Glutamatergic neuron (in vitro differentiated cells): ENCODE results near the gene AARS2. TPM values are rescaled to one million over a fixed set of nuclear protein-coding genes. Genes with fewer than 3 reads are reported as not detected.

Experiments used
- DNase-seq: peaks from one replicate; pipeline ENCODE4 v3.0.0; 2022
- H3K27ac Mint-ChIP-seq: one replicate; pipeline ENCODE4 v1.8.0; 2020; ENCODE audit warnings: mild to moderate bottlenecking, mixed read lengths, inconsistent platforms; ENCODE audit not compliant: unreplicated experiment
- H3K27me3 Mint-ChIP-seq: one replicate; pipeline ENCODE4 v1.8.0; 2020; ENCODE audit warnings: mild to moderate bottlenecking, moderate library complexity, mixed read lengths, inconsistent platforms; ENCODE audit not compliant: unreplicated experiment
- H3K36me3 Mint-ChIP-seq: one replicate; pipeline ENCODE4 v1.8.0; 2020; ENCODE audit warnings: mild to moderate bottlenecking, mixed read lengths, inconsistent platforms; ENCODE audit not compliant: unreplicated experiment
- H3K4me1 Mint-ChIP-seq: one replicate; pipeline ENCODE4 v1.8.0; 2020; ENCODE audit warnings: mild to moderate bottlenecking, low read depth, mixed read lengths, inconsistent platforms; ENCODE audit not compliant: unreplicated experiment
- H3K4me3 Mint-ChIP-seq: one replicate; pipeline ENCODE4 v1.8.0; 2020; ENCODE audit warnings: mild to moderate bottlenecking, mixed read lengths, inconsistent platforms; ENCODE audit not compliant: unreplicated experiment
- H3K9me3 Mint-ChIP-seq: one replicate; pipeline ENCODE4 v1.8.0; 2020; ENCODE audit warnings: mild to moderate bottlenecking, moderate library complexity, mixed read lengths, inconsistent platforms; ENCODE audit not compliant: unreplicated experiment
- CTCF ChIP-seq: fragments of 200-600 bp; sonication (generic); IDR thresholded peaks from one replicate; pipeline ENCODE4 v1.5.0; 2021; ENCODE audit not compliant: partially characterized antibody, unreplicated experiment
- total RNA-seq: library from RNA; stranded (reverse); fragmentation: NEBNext Ultra II Directional; extraction: Animal tissue kit (Norgen Biotek cat#: 25700); gene quantifications from one replicate; pipeline ENCODE4 v1.2.1, GENCODE V29; 2021; ENCODE audit not compliant: unreplicated experiment

The AARS2 gene
- total RNA-seq, 1 donor from 2014 or later, result 41.7 TPM

- H3K4me1 Mint-ChIP-seq, result peaks cover 37% of the 10 kb centered on the region
- H3K9me3 Mint-ChIP-seq, result peaks cover 21% of the 10 kb centered on the region
- no peaks in the 10 kb centered on the region for H3K36me3 Mint-ChIP-seq
- no peak for TF ChIP-seq CTCF
- peak overlapping the region; percentile 52 for H3K4me3 Mint-ChIP-seq
- H3K27me3 Mint-ChIP-seq, result peaks cover 32% of the 10 kb centered on the region
- H3K27ac Mint-ChIP-seq, result peak overlapping the region; percentile 66
- no peak for DNase-seq
Observed at GRCh38 chr6:44276667-44277640, 36.2 kb downstream of the AARS2 start.

- no peak for TF ChIP-seq CTCF
- Mint-ChIP-seq H3K27me3 (peaks cover 36% of the 10 kb centered on the region), H3K9me3 (peaks cover 24% of the 10 kb centered on the region), H3K4me1 (peaks cover 41% of the 10 kb centered on the region), H3K4me3 (no peak overlapping the region), H3K36me3 (no peaks in the 10 kb centered on the region), H3K27ac (no peak overlapping the region)
- DNase-seq, result no peak
Observed at GRCh38 chr6:44275749-44276648, 37.1 kb downstream of the AARS2 start.

GRCh38 chr6:44275271-44275748, 37.8 kb downstream of the AARS2 start:
- Mint-ChIP-seq H3K36me3 (no peaks in the 10 kb centered on the region), H3K27ac (peak overlapping the region; percentile 94), H3K27me3 (peaks cover 36% of the 10 kb centered on the region), H3K9me3 (peaks cover 23% of the 10 kb centered on the region), H3K4me3 (no peak overlapping the region), H3K4me1 (peaks cover 41% of the 10 kb centered on the region)
- no peak for TF ChIP-seq CTCF
- no peak for DNase-seq

GRCh38 chr6:44273617-44274016, 39.5 kb downstream of the AARS2 start:
- H3K9me3 Mint-ChIP-seq, result peaks cover 27% of the 10 kb centered on the region
- H3K27me3 Mint-ChIP-seq, result peaks cover 28% of the 10 kb centered on the region
- no peak for TF ChIP-seq CTCF
- H3K36me3 Mint-ChIP-seq, result no peaks in the 10 kb centered on the region
- peak overlapping the region; percentile 84 for H3K27ac Mint-ChIP-seq
- H3K4me1 Mint-ChIP-seq, result peaks cover 49% of the 10 kb centered on the region
- DNase-seq, result no peak
- peak overlapping the region; percentile 30 for H3K4me3 Mint-ChIP-seq
